NCI-H526 treated with DMSO at 0.1 percent for 48 hours (cell line): Measurements from ENCODE around the gene IZUMO3.
"Not testable (repeated sequence)": the region's sequence is repeated elsewhere in the genome, so short reads cannot be mapped to it uniquely, and the experiment has no call there.

Experiments used
- DNase-seq: peaks from one replicate; lab custom pipeline; 2025; lab: John Stamatoyannopoulos, UW

IZUMO3 gene

GRCh38 chr9:24545847-24546522 is at the start of gene IZUMO3:
TSS of gene IZUMO3 (minus strand) at chr9:24545897. CDS start at chr9:24545649, 248 bp downstream.
- no peak for DNase-seq

GRCh38 chr9:24594234-24594850 is 48.6 kb upstream of the IZUMO3 start:
- no peak for DNase-seq

GRCh38 chr9:24590432-24590831 is 44.7 kb upstream of the IZUMO3 start:
- no peak for DNase-seq

GRCh38 chr9:24587883-24588282 is 42.2 kb upstream of the IZUMO3 start:
- DNase-seq = no peak

- DNase-seq = no peak
These were observed 36.7 kb upstream of the IZUMO3 start for GRCh38 chr9:24582146-24583126.

- DNase-seq = not testable (repeated sequence)
These were observed 34.3 kb upstream of the IZUMO3 start for GRCh38 chr9:24580005-24580404.

GRCh38 chr9:24572406-24572805 is 26.7 kb upstream of the IZUMO3 start:
- DNase-seq = no peak

- DNase-seq = no peak
These were observed 16.3 kb upstream of the IZUMO3 start for GRCh38 chr9:24561957-24562356.

GRCh38 chr9:24553183-24553552 is 7.5 kb upstream of the IZUMO3 start:
- DNase-seq = no peak

- peak; percentile 93 for DNase-seq
These were observed 7.0 kb upstream of the IZUMO3 start for GRCh38 chr9:24552526-24553182.

- DNase-seq = no peak
These were observed 412 bp downstream of the IZUMO3 start for GRCh38 chr9:24545285-24545684.

GRCh38 chr9:24518545-24518944 is 27.2 kb downstream of the IZUMO3 start:
- no peak for DNase-seq

GRCh38 chr9:24516463-24516862 is 29.2 kb downstream of the IZUMO3 start:
- DNase-seq = no peak

GRCh38 chr9:24509850-24510249 is 35.8 kb downstream of the IZUMO3 start:
- no peak for DNase-seq

GRCh38 chr9:24504521-24504920 is 41.2 kb downstream of the IZUMO3 start:
- DNase-seq = no peak

GRCh38 chr9:24502206-24502937 is 43.3 kb downstream of the IZUMO3 start:
- no peak for DNase-seq

GRCh38 chr9:24500761-24501160 is 44.9 kb downstream of the IZUMO3 start:
- no peak for DNase-seq

GRCh38 chr9:24498632-24499031 is 47.1 kb downstream of the IZUMO3 start:
- DNase-seq = no peak

- no peak for DNase-seq
These were observed 48.0 kb downstream of the IZUMO3 start for GRCh38 chr9:24497671-24498070.
